Right lung (tissue), 10 donors: ENCODE data around the gene S100A4. TPM values are rescaled to one million over a fixed set of nuclear protein-coding genes. Genes with fewer than 3 reads are reported as not detected.
"Not testable (repeated sequence)": the region's sequence is repeated elsewhere in the genome, so short reads cannot be mapped to it uniquely, and the experiment has no call there.

Experiments
- DNase-seq, 2 donors: peaks; one replicate each; pipeline ENCODE4 v3.0.0-alpha.2; 2013
- long read RNA-seq, 8 donors: transcript quantifications; one replicate each; lab custom pipeline, GENCODE V29; 2026
- polyA plus RNA-seq, 5 donors: library from polyadenylated mRNA; unstranded; fragments of 120-200 nt; gene quantifications; one replicate each; pipeline versions ENCODE4 v1.2.1 to v1.2.3, GENCODE V29; 2013; ENCODE audit warnings: inconsistent platforms in 1 of 5, low replicate concordance in 1 of 5; ENCODE audit not compliant: insufficient read length in 5 of 5, insufficient read depth in 1 of 5

The S100A4 gene
- 10 to 100 TPM; 15.9 to 32.6 (median 19.9) TPM for polyA plus RNA-seq
- long read RNA-seq, donor 1, transcript S100A4-204 (3 exons, 600 nt) = major isoform, 23 of 28 reads
- long read RNA-seq, donor 1, partial matches to known transcripts = 0 of 28 reads
- long read RNA-seq, donor 1, other reads (novel, unspliced or antisense) = 0 of 28 reads
- long read RNA-seq, donor 2, transcript S100A4-204 (3 exons, 600 nt) = major isoform, 5 of 6 reads
- long read RNA-seq, donor 2, partial matches to known transcripts = 0 of 6 reads
- long read RNA-seq, donor 2, other reads (novel, unspliced or antisense) = 0 of 6 reads
- long read RNA-seq, donor 3, transcript S100A4-204 (3 exons, 600 nt) = major isoform, 21 of 28 reads
- long read RNA-seq, donor 3, transcript S100A4-206 (2 exons, 755 nt) = minor isoform, 6 of 28 reads
- long read RNA-seq, donor 3, partial matches to known transcripts = 0 of 28 reads
- long read RNA-seq, donor 3, other reads (novel, unspliced or antisense) = 0 of 28 reads
- long read RNA-seq, donor 4, partial matches to known transcripts = 0 of 7 reads
- long read RNA-seq, donor 4, other reads (novel, unspliced or antisense) = 0 of 7 reads
- long read RNA-seq, donor 5, transcript S100A4-204 (3 exons, 600 nt) = major isoform, 20 of 26 reads
- long read RNA-seq, donor 5, partial matches to known transcripts = 0 of 26 reads
- long read RNA-seq, donor 5, other reads (novel, unspliced or antisense) = 0 of 26 reads
- long read RNA-seq, donor 6, transcript S100A4-206 (2 exons, 755 nt) = minor isoform, 5 of 30 reads
- long read RNA-seq, donor 6, transcript S100A4-204 (3 exons, 600 nt) = major isoform, 23 of 30 reads
- long read RNA-seq, donor 6, partial matches to known transcripts = 0 of 30 reads
- long read RNA-seq, donor 6, other reads (novel, unspliced or antisense) = 0 of 30 reads
- long read RNA-seq, donor 7, transcript S100A4-204 (3 exons, 600 nt) = major isoform, 5 of 7 reads
- long read RNA-seq, donor 7, partial matches to known transcripts = 0 of 7 reads
- long read RNA-seq, donor 7, other reads (novel, unspliced or antisense) = 0 of 7 reads
- long read RNA-seq, donor 8, transcript S100A4-204 (3 exons, 600 nt) = major isoform, 7 of 7 reads
- long read RNA-seq, donor 8, partial matches to known transcripts = 0 of 7 reads
- long read RNA-seq, donor 8, other reads (novel, unspliced or antisense) = 0 of 7 reads

DNA sequence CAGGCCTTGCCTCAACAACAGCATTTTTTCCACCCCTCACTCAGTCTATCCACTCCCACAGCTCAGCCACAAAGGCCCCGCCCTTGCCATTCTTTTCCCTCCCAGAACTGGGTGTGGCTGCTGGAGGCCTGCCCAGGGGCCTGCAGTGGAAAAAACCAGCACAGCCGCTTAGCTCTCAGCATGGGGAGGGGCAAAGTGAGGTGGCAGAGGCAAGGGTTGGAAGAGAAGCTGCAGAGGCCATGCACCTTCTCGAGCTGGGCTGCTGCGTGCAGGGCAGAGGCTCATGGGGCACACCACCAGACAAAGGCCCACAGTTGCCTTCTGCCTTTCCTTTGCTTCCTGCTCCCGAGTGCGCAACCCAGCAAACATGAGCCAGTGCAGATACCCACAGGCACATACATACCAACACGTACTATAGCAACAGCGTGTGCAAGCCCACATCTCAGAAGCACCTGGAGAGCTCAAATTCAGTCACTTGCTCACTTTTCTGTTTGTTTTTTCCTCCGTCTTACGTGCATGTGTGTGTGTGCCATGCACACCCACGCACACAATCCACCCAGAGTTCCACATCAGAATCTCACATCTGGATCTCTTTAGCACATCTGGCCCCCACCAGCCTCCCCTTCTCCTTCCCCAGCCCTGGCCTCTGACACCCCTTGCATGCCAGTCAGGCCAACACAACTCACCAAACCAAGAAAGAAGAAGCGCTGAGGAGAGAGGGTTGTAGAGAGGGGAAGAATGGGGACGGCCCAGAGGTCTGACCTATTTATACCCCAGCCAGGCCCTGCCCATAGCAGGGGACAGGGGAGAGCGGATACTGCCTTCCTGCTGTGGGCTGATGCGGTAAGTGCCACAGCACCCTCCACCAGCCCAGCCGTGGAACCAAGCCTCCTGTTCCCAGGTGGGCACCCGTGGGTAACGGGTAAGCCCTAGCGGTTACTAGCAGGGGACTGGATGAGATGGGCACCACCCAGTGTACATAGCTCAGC is at the start of gene S100A4:
Gene S100A4, minus strand, starts transcription at position 740 of the 989 bp plus-strand sequence. CDS start 1,012 bp downstream, outside the sequence.
- DNase-seq = peak; percentile 76 to 84

GRCh38 chr1:153592748-153593147 is 47.1 kb upstream of the S100A4 start:
- DNase-seq = no peak

DNA sequence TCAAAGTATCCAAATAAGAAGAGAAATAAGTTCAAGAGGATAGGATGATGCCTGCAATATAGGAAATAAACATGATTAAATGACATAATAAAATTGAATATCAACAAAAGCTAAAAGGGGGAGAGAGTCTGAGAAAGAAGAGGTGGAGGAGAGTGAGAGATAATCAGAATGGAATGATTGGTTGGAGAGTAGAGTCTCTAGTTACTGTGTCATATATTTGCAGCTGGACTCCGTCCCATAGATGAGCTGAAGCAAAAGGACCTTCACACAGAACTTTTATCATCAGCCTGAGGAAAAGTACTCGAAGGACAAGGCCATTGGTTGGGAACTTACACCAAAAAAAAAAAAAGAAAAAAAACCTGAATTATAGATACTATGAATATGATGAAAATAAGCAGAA is 42.9 kb upstream of the S100A4 start:
- no peak for DNase-seq

GRCh38 chr1:153588033-153588432 is 42.4 kb upstream of the S100A4 start:
- DNase-seq = not testable (repeated sequence)

- DNase-seq = no peak
These were observed 41.7 kb upstream of the S100A4 start for GRCh38 chr1:153587314-153587713.

DNA sequence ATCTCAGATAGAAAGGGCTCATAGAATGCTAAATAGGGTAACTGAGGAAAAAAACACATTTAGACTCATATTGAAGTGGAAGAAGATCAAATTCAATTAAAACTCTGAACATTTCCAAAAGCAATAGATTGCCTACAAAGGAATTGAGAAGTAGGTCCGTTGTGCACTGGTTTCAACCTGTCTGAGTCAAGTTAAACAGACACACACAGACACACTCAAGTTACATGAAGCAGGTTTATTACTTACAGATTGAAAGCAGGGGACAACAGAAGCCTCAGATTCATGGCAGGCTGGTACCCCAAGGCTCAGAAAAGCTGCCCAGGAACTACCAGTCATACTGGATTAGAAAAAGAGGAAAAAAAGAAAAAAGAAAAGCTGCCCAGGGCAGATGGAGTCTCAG is 40.7 kb upstream of the S100A4 start:
- no peak for DNase-seq

- DNase-seq = no peak
These were observed 39.4 kb upstream of the S100A4 start for GRCh38 chr1:153585006-153585405.

- no peak for DNase-seq
These were observed 38.4 kb upstream of the S100A4 start for GRCh38 chr1:153583976-153584375.

GRCh38 chr1:153583514-153583913 is 37.9 kb upstream of the S100A4 start:
- not testable (repeated sequence) for DNase-seq

GRCh38 chr1:153582836-153583235 is 37.2 kb upstream of the S100A4 start:
- DNase-seq = not testable (repeated sequence)

DNA sequence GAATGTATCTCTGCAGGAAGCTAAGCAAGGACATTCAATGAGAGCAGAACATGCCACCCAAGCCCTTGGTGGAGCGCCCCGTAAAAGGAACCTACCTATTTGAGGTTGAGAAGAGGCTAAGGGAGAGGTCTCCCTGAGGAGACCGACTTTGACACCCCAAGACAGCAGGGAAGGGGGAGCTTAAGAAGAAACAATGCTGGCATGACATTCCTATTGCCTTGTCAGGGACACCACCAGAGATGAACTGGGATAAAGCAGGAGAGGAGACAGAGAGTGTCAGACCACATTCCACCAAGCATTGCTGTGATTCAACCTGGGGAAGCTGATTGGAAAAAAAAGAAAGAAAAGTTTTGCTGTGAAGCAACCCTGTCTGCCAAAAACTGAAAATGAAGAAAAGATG is 33.3 kb upstream of the S100A4 start:
- DNase-seq = no peak

DNA sequence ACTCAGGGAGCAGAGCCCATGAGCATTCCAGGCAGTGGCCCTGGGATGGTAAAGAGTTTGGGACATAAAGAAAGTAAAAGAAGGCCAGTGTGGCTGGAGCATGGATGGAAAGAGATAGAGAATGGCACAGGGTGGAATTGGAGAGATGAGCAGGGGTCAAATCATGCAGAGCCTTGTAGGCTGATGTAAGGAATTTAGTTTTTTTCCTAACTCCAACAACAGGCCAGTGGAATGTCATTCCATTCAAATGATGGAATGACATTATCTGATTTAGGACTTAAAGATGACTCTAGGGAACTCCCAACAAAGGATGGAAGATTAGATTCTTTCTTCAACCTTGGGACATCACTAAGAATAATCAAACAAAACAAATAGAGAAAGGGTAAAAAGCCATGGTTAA is 32.9 kb upstream of the S100A4 start:
- DNase-seq = no peak

- no peak for DNase-seq
These were observed 32.0 kb upstream of the S100A4 start for GRCh38 chr1:153577624-153578051.

- DNase-seq = no peak
These were observed 31.5 kb upstream of the S100A4 start for GRCh38 chr1:153577138-153577537.

GRCh38 chr1:153575497-153575896 is 29.9 kb upstream of the S100A4 start:
- not testable (repeated sequence) for DNase-seq

GRCh38 chr1:153575081-153575491 is 29.5 kb upstream of the S100A4 start:
- not testable (repeated sequence) for DNase-seq

DNA sequence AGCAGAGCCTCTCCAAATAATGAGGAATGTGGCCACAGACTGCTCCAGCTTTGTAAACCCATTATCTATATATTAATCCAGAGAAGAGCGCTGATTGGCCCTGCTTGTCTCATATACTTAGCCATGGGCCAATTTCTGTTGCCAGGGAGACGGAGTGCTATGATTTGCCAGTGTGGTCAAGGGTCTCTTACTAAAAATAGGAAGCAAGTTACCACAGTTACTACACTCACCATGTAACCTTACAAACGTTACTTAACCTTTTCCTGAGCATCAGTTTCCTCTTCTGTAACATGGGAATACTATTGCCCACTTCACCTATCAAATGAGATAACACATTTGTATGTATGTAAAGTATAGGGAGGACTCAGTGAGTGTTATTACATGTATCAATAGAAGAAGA is 27.7 kb upstream of the S100A4 start:
- DNase-seq = no peak

DNA sequence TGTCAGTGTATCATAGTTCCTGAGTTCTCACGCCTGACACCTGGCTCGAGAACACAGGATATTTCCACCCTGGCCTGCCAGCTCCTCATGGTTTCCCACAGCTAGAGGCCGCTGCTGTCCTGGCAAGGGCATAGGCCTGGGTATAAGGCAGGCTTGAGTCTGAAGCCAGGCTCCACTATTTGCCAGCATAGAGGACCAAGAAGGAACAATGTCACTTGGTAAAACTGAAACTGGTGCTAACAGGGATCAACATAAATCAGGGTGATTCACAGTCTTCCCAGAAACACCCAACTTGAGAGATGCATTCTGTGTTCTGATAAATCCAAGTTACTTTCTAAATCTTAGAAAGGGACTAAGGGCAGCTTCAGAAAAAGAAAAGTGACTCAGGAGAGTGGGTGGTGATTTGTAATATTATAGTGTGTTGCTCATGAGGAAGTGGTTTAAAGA is 27.0 kb upstream of the S100A4 start:
- peak; percentile 38 to 60 for DNase-seq

- DNase-seq = no peak
These were observed 26.1 kb upstream of the S100A4 start for GRCh38 chr1:153571706-153572105.

DNA sequence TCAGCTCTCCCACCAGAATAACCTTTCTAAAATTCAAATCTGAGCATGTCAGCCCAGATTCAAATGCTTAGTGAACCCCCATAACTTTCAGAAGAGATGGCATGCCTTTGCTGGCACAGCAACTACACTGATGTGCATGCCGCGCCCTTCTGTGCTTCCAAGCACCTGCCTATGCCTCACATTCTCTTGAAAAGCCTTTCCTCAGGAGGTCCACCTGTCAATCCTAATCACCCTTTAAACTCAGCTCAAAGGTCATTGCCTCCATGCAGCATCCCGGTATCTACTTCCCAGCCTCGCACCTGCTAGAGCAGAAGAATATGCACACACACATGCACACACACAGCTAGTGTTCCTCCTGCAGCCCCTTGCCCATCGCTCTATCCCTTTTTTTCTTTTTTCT is 25.3 kb upstream of the S100A4 start:
- no peak for DNase-seq

DNA sequence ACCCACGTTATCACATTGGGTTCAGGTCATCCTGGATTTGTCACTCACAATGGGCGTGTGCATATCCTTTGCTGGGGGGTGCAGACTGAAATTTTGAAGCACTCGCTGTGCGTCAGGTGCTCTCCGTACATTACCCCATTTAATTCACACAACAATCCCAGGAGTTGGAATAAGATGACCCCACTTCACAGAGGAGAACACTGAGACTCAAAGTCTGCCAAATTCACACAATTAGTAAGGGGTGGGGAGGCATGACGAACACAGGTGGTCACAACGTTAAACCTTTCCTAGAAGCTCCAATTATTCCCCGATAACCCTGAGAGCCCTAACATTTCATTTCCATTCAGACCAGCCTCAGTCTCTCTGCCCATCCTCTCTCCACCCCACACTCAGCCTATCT is 23.9 kb upstream of the S100A4 start:
- DNase-seq = no peak
